ENCODE measurements around the gene CD300LF. TPM values are rescaled to one million over a fixed set of nuclear protein-coding genes. Genes with fewer than 3 reads are reported as not detected.

The CD300LF gene
- total RNA-seq, 1 donor, result 20.5 TPM

- H3K4me3 ChIP-seq (ENCODE audit: low read length), result no peak overlapping the region
- peaks cover 28% of the 10 kb centered on the region for H3K4me1 ChIP-seq (ENCODE audit: insufficient read depth, low read length)
- no peaks in the 10 kb centered on the region for H3K9me3 ChIP-seq (ENCODE audit: low read depth, low read length)
- no peaks in the 10 kb centered on the region for H3K27me3 ChIP-seq (ENCODE audit: insufficient read depth, low read length)
Observed at GRCh38 chr17:74695629-74696028, 17.1 kb downstream of the CD300LF start.

- H3K4me3 ChIP-seq (ENCODE audit: low read length), result no peak overlapping the region
- H3K27me3 ChIP-seq (ENCODE audit: insufficient read depth, low read length), result no peaks in the 10 kb centered on the region
- H3K4me1 ChIP-seq (ENCODE audit: insufficient read depth, low read length), result peaks cover 44% of the 10 kb centered on the region
- H3K9me3 ChIP-seq (ENCODE audit: low read depth, low read length), result no peaks in the 10 kb centered on the region
Observed at GRCh38 chr17:74694081-74694480, 18.6 kb downstream of the CD300LF start.

GRCh38 chr17:74691151-74691550, 21.6 kb downstream of the CD300LF start:
- Histone ChIP-seq H3K27me3 (ENCODE audit: insufficient read depth, low read length) (no peaks in the 10 kb centered on the region), H3K4me3 (ENCODE audit: low read length) (no peak overlapping the region), H3K9me3 (ENCODE audit: low read depth, low read length) (no peaks in the 10 kb centered on the region), H3K4me1 (ENCODE audit: insufficient read depth, low read length) (peaks cover 71% of the 10 kb centered on the region)

- H3K4me3 ChIP-seq (ENCODE audit: low read length), result no peak overlapping the region
- H3K9me3 ChIP-seq (ENCODE audit: low read depth, low read length), result no peaks in the 10 kb centered on the region
- peaks cover 71% of the 10 kb centered on the region for H3K4me1 ChIP-seq (ENCODE audit: insufficient read depth, low read length)
- no peaks in the 10 kb centered on the region for H3K27me3 ChIP-seq (ENCODE audit: insufficient read depth, low read length)
Observed at GRCh38 chr17:74690409-74690825, 22.3 kb downstream of the CD300LF start.

- H3K4me1 ChIP-seq (ENCODE audit: insufficient read depth, low read length), result peaks cover 73% of the 10 kb centered on the region
- H3K4me3 ChIP-seq (ENCODE audit: low read length), result no peak overlapping the region
- no peaks in the 10 kb centered on the region for H3K9me3 ChIP-seq (ENCODE audit: low read depth, low read length)
- H3K27me3 ChIP-seq (ENCODE audit: insufficient read depth, low read length), result no peaks in the 10 kb centered on the region
Observed at GRCh38 chr17:74687886-74688285, 24.8 kb downstream of the CD300LF start.

- peaks cover 73% of the 10 kb centered on the region for H3K4me1 ChIP-seq (ENCODE audit: insufficient read depth, low read length)
- no peaks in the 10 kb centered on the region for H3K27me3 ChIP-seq (ENCODE audit: insufficient read depth, low read length)
- no peak overlapping the region for H3K4me3 ChIP-seq (ENCODE audit: low read length)
- H3K9me3 ChIP-seq (ENCODE audit: low read depth, low read length), result no peaks in the 10 kb centered on the region
Observed at GRCh38 chr17:74686761-74687160, 26.0 kb downstream of the CD300LF start.

- peaks cover 63% of the 10 kb centered on the region for H3K4me1 ChIP-seq (ENCODE audit: insufficient read depth, low read length)
Observed at GRCh38 chr17:74682471-74683190, 30.1 kb downstream of the CD300LF start.

GRCh38 chr17:74682028-74682427, 30.7 kb downstream of the CD300LF start:
- no peaks in the 10 kb centered on the region for H3K27me3 ChIP-seq (ENCODE audit: insufficient read depth, low read length)
- H3K9me3 ChIP-seq (ENCODE audit: low read depth, low read length), result no peaks in the 10 kb centered on the region
- peaks cover 63% of the 10 kb centered on the region for H3K4me1 ChIP-seq (ENCODE audit: insufficient read depth, low read length)
- H3K4me3 ChIP-seq (ENCODE audit: low read length), result no peak overlapping the region

More at GRCh38 chr17:74682471-74683190, 30.1 kb downstream of the CD300LF start:
- Histone ChIP-seq H3K9me3 (ENCODE audit: low read depth, low read length) (no peaks in the 10 kb centered on the region), H3K27me3 (ENCODE audit: insufficient read depth, low read length) (no peaks in the 10 kb centered on the region), H3K4me3 (ENCODE audit: low read length) (no peak overlapping the region)

GRCh38 chr17:74680941-74681340, 31.8 kb downstream of the CD300LF start:
- Histone ChIP-seq H3K9me3 (ENCODE audit: low read depth, low read length) (no peaks in the 10 kb centered on the region), H3K27me3 (ENCODE audit: insufficient read depth, low read length) (no peaks in the 10 kb centered on the region), H3K4me3 (ENCODE audit: low read length) (no peak overlapping the region), H3K4me1 (ENCODE audit: insufficient read depth, low read length) (peaks cover 59% of the 10 kb centered on the region)

GRCh38 chr17:74680213-74680612, 32.5 kb downstream of the CD300LF start:
- H3K27me3 ChIP-seq (ENCODE audit: insufficient read depth, low read length), result no peaks in the 10 kb centered on the region
- H3K4me3 ChIP-seq (ENCODE audit: low read length), result no peak overlapping the region
- H3K4me1 ChIP-seq (ENCODE audit: insufficient read depth, low read length), result peaks cover 59% of the 10 kb centered on the region
- no peaks in the 10 kb centered on the region for H3K9me3 ChIP-seq (ENCODE audit: low read depth, low read length)

GRCh38 chr17:74679374-74679773, 33.3 kb downstream of the CD300LF start:
- Histone ChIP-seq H3K4me3 (ENCODE audit: low read length) (no peak overlapping the region), H3K9me3 (ENCODE audit: low read depth, low read length) (no peaks in the 10 kb centered on the region), H3K4me1 (ENCODE audit: insufficient read depth, low read length) (peaks cover 59% of the 10 kb centered on the region)

GRCh38 chr17:74678541-74678940, 34.2 kb downstream of the CD300LF start:
- Histone ChIP-seq H3K9me3 (ENCODE audit: low read depth, low read length) (no peaks in the 10 kb centered on the region), H3K4me3 (ENCODE audit: low read length) (no peak overlapping the region), H3K4me1 (ENCODE audit: insufficient read depth, low read length) (peaks cover 56% of the 10 kb centered on the region), H3K27me3 (ENCODE audit: insufficient read depth, low read length) (peaks cover 4% of the 10 kb centered on the region)

More at GRCh38 chr17:74679374-74679773, 33.3 kb downstream of the CD300LF start:
- H3K27me3 ChIP-seq (ENCODE audit: insufficient read depth, low read length), result no peaks in the 10 kb centered on the region

GRCh38 chr17:74677558-74678466, 34.9 kb downstream of the CD300LF start:
- H3K4me1 ChIP-seq (ENCODE audit: insufficient read depth, low read length), result peaks cover 50% of the 10 kb centered on the region
- H3K27me3 ChIP-seq (ENCODE audit: insufficient read depth, low read length), result peaks cover 6% of the 10 kb centered on the region
- no peak overlapping the region for H3K4me3 ChIP-seq (ENCODE audit: low read length)
- no peaks in the 10 kb centered on the region for H3K9me3 ChIP-seq (ENCODE audit: low read depth, low read length)

GRCh38 chr17:74671031-74671771, 41.5 kb downstream of the CD300LF start:
- Histone ChIP-seq H3K9me3 (ENCODE audit: low read depth, low read length) (no peaks in the 10 kb centered on the region), H3K27me3 (ENCODE audit: insufficient read depth, low read length) (peaks cover 52% of the 10 kb centered on the region), H3K4me3 (ENCODE audit: low read length) (no peak overlapping the region), H3K4me1 (ENCODE audit: insufficient read depth, low read length) (no peaks in the 10 kb centered on the region)

GRCh38 chr17:74670329-74670728, 42.4 kb downstream of the CD300LF start:
- H3K27me3 ChIP-seq (ENCODE audit: insufficient read depth, low read length), result peaks cover 53% of the 10 kb centered on the region

More at GRCh38 chr17:74670329-74670728, 42.4 kb downstream of the CD300LF start:
- no peak overlapping the region for H3K4me3 ChIP-seq (ENCODE audit: low read length)
- no peaks in the 10 kb centered on the region for H3K9me3 ChIP-seq (ENCODE audit: low read depth, low read length)
- H3K4me1 ChIP-seq (ENCODE audit: insufficient read depth, low read length), result no peaks in the 10 kb centered on the region

All from mononuclear cell (primary cell).